HG02973 (cell line): ENCODE measurements around the gene THAP9.
A peak's percentile ranks its signal among the peaks of the same experiment; 100 is the strongest.
"Not testable (repeated sequence)": the region's sequence is repeated elsewhere in the genome, so short reads cannot be mapped to it uniquely, and the experiment has no call there.

ENCODE experiments used
- ATAC-seq: cut with Tn5 transposase; IDR thresholded peaks from one replicate; pipeline ENCODE4 v1.9.1; 2021; ENCODE audit warnings: moderate library complexity; ENCODE audit not compliant: unreplicated experiment

Gene THAP9

DNA sequence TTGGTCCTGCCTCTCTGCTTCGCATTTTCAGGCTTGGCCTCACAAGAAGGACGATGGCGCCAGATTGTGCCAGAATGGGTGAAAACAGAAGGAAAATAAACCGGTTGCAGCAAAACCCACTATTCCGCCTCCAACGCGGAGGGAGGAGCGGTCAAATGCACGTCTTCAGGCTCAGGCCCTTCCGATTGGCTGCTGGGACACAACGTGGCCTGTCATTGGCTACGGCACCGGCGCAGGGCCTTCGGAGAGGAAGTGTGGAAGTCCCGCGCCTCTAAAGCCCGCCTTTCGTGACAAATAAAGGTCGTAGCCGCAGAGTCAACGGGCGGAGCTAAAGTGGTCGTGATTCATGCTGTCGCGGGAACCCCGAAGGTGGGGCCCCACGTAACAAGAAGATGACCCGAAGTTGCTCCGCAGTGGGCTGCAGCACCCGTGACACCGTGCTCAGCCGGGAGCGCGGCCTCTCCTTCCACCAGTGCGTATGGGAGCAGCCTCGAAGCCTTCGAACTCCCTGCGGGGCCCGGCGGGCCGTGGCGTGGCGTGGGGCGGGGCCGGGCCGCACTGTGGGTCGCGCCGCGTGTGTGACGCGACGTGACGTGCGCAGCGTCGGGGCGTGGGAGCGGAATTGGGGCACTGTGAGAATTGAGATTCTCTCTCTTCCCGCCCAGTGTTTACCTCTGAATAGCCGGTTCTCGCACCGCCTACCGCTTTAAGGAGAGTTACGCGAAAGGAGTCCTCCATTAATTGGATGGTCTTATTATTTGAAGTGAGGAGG, at the start of gene THAP9:
Gene THAP9, plus strand, starts transcription at position 325 of the 772 bp plus-strand sequence. Its CDS starts 68 bp downstream, at position 393.
- peak; percentile 79 for ATAC-seq

DNA sequence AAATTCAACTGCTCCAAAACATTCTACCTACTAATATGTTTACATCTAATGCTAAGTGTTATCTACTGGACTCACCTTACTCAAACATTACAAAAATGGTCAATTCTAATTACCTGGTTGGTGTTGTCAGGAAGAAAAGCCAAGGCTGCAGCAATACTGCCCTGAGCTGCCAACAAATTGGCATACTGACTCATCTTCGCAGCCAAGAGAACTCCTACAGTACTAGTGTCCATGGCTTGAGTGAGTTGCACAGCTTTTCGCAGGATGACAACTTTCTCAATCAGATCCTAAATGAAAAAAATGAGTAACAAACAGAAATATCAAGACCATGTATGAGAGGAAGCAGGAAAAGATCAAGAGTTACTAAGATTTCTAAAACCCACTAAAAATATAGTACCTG, 49.2 kb upstream of the THAP9 start:
- ATAC-seq: no peak

DNA sequence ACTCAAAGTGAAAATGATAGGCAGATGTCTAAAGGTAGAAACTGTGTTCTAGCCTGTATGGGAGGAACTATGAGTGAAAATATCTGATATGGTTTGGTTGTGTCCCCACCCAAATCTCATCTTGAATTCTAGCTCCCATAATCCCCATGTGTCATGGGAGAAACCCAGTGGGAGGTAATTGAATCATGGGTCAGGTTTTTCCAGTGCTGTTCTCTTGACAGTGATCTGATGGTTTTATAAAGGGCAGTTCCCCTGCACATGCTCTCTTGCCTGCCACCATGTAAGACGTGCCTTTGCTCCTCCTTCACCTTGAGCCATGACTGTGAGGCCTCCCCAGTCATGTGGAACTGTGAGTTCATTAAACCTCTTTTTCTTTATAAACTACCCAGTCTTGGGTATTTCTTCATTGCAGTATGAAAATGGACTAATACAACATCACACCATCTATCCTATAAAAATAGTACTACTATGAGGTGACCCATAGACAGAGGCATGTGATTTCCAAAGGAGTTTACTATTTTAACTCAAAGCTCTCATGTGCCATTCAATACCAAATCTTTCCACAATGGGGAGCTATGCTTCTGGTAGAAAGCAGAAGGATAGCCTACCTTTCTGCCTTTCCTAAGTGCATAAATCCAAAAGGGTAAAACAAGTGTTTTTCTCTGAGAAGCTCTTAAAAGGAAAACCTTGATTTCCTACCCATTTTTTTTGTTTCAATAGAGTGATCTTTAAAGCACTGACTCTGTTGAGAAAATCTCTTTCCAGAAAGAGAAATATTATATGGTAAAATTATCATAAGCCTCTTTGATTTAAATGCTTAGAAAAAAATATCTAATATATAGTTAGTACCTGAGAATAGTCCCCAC, 48.4 kb upstream of the THAP9 start:
- ATAC-seq: no peak

GRCh38 chr4:82852751-82853285, 47.7 kb upstream of the THAP9 start:
- ATAC-seq: no peak

GRCh38 chr4:82860487-82860886, 40.0 kb upstream of the THAP9 start:
- not testable (repeated sequence) for ATAC-seq

DNA sequence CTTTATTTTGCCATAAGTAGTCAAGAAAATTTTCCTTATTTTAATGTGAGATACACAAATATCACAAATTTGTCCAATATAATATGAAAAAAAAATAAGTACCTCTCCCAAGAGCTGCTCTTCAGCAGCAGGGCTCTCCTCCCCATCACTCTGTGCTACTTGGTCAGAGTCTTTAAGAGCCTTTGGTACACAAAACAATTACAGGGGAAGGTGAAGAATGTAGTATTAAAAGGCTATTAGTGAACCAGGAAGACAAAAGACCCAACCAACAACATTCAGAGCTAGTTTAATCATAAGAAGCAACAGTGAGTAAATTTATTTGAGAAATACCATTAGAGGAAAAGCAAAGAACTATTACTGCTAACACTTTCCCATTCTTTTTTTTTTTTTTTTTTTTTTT, 39.0 kb upstream of the THAP9 start:
- ATAC-seq: no peak

- no peak for ATAC-seq
These were observed 36.1 kb upstream of the THAP9 start for GRCh38 chr4:82864336-82864979.

DNA sequence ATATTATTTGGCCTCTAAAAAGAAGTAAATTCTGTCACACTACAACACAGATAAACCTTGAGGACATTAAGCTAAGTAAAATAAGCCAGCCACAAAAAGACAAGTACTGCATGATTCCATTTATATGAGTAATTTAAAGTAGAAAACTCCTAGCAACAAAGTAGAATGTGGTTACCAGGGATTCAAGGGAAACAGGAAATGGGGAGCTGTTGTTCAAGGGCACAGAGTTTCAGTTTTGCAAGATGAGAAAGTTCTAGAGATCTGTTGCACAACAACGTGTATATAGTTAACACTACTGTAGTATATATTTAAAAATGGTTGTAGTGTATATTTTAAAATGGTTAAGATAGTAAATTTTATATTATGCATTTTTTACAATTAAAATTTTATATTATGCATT, 34.9 kb upstream of the THAP9 start:
- ATAC-seq: no peak

DNA sequence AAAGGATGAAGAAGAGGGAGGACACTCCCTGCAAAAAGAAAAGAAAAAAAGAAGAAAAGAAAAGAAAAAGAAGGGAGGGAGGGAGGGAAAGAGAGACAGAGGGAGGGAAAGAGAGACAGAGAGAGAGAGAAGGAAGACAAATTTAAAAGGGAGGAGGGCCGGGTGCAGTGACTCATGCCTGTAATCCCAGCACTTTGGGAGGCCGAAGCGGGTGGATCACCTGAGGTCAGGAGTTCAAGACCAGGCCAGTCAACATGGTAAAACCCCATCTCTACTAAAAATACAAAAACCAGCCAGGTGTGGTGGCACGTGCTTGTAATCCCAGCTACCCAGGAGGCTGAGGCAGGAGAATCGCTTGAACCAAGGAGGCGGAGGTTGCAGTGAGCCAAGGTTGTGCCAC, 34.5 kb upstream of the THAP9 start:
- not testable (repeated sequence) for ATAC-seq

- ATAC-seq: no peak
These were observed 33.7 kb upstream of the THAP9 start for GRCh38 chr4:82866706-82867385.

- no peak for ATAC-seq
These were observed 32.0 kb upstream of the THAP9 start for GRCh38 chr4:82868572-82868971.

DNA sequence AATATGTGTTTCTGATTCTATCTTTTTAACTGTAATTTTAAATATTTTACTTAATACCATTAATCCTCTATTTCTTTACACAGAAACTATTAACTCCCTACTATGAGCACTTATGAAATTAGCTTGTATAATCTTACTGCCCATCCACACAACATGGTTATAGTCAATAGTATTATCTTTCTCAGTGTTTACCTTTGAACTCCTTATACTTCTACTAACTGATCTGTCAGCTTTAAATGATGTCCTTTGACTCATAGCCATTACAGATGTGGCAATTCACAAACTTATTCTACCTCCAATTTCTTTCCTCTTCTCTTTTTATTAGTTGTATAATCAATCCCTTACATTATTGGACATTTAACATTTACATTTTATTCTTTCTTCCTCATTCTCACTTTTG, 15.1 kb upstream of the THAP9 start:
- no peak for ATAC-seq

- ATAC-seq: no peak
These were observed 14.2 kb upstream of the THAP9 start for GRCh38 chr4:82886147-82886942.

GRCh38 chr4:82889287-82889686, 11.2 kb upstream of the THAP9 start:
- no peak for ATAC-seq

DNA sequence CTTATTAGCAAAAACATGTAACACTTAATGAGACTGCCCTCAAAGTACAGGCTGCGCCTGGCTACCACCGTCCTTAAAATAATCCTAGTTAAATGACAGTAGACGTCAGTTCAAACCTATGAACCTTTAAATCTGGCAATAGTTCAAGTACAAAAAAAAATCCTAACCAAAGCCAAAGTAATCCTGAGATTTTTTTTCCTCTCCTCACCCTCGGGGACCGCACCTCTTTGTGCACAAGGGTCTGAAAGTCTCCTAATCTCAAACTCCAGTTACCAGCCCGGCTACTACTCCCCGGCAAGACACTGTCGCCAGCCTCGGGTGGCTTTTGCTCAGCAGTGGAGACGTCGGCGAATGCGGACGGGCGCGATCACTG, 10.0 kb upstream of the THAP9 start:
- no peak for ATAC-seq

GRCh38 chr4:82890901-82891706, 9.4 kb upstream of the THAP9 start, which contains the start of gene SEC31A:
Gene SEC31A (minus strand): TSS chr4:82891153. CDS start chr4:82881936, 9,217 bp downstream.
- ATAC-seq: peak; percentile 88

DNA sequence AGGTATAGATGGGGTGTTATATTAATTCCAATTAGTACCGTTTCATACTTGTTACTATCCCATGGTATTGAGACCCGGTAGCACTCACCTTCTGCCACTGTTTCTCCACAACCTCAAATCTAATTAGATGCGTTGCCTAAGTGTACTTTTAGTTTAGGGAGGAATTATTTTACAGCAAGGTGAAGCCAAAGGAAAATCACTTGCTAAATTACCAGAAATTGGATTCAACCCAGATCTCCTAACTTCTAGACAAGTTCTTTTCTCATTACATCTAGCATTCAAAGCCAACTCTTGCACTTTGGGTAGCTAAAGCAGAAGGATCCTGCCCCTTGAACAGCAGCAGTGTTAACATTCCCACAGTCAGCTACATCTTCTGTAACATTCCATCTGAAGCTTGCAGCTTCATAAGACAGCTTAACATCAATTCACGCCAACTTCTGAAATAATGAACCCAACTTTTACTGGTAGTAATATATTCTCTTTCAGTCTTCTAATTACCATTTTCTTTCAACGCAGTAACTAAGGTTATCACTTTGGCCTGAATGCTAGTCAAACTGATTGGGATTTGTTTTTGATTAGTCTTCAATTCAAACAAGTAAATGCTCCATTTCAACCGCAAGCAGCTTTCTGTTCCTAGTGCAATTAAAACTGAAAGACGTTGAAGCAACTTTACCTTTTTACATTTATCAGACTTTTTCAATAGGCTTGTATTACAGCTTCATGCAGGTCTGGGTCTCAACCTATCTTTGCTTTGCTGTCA, 8.6 kb upstream of the THAP9 start:
- no peak for ATAC-seq

DNA sequence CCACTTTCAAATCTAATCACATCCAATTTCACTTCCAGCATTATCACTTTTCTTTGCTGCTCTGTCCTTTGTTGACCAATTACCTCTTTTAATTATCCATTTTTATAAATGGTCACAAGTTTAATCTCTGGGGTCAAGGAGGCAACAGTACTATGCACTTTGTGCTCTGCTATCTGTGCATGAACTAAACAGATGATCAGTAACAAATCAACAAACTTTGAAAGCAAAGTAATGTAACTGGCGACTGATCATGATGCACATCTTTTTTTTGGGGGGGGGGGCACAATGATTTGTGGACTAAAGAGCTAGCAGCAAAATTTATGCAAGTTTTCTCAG, 8.1 kb upstream of the THAP9 start:
- no peak for ATAC-seq
